ENCODE data around the gene SNX7. TPM values are rescaled to one million over a fixed set of nuclear protein-coding genes. Genes with fewer than 3 reads are reported as not detected.

The SNX7 gene
- total RNA-seq, 1 donor from 2014 or later = 39.9 TPM

DNA sequence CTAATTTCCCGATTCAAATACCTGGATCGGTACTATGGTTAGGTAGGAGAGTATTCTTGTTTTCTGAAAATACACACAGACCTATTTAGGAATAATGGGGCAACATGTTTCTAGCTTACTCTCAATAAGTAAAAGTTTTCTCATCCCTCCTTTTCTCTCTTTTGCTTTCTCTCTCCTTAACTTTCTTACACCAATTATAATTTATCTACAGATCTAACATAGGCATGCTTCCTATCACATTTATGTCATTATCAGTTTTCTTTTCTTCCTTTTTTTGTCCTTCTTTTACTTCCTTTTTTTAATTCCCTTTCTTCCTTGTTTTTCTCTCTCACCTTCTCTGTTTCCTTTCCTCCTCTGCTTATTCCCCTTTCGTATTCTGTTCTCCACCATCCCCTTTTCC lies 20.3 kb downstream of the SNX7 start:
- FAIRE-seq = no peak
- Mint-ChIP-seq H3K4me1 (ENCODE audit: low read depth, unreplicated experiment) (peaks cover 3% of the 10 kb centered on the region), H3K27me3 (ENCODE audit: low read depth, unreplicated experiment) (no peaks in the 10 kb centered on the region), H3K4me3 (ENCODE audit: unreplicated experiment) (no peak overlapping the region), H3K9me3 (ENCODE audit: unreplicated experiment) (peaks cover 5% of the 10 kb centered on the region), H3K36me3 (ENCODE audit: low read depth, unreplicated experiment) (peaks cover 4% of the 10 kb centered on the region), H3K27ac (ENCODE audit: unreplicated experiment) (no peak overlapping the region)
- Histone ChIP-seq H3K36me3 (ENCODE audit: insufficient read depth, low read length) (peaks cover 6% of the 10 kb centered on the region), H3K4me2 (ENCODE audit: low read length) (no peak overlapping the region), H3K9me3 (ENCODE audit: insufficient read depth, low read depth, low read length) (no peaks in the 10 kb centered on the region), H3K79me2 (ENCODE audit: insufficient read depth, low read length) (peaks cover 15% of the 10 kb centered on the region), H3K9ac (ENCODE audit: low read length) (no peak overlapping the region), H4K20me1 (ENCODE audit: insufficient read depth, low read length) (peaks cover 6% of the 10 kb centered on the region), H3K4me1 (ENCODE audit: insufficient read depth, low read length) (peaks cover 4% of the 10 kb centered on the region), H3K4me3 (ENCODE audit: insufficient read depth, low read depth, low read length) (no peak overlapping the region), H3K27me3 (ENCODE audit: insufficient read depth, low read length) (no peaks in the 10 kb centered on the region), H2AFZ (ENCODE audit: low read depth, low read length) (no peak overlapping the region), H3K27ac (ENCODE audit: low read depth, low read length) (no peak overlapping the region)
- DNase-seq (ENCODE audit: low read depth) = no peak
- TF ChIP-seq, protein P1, sequence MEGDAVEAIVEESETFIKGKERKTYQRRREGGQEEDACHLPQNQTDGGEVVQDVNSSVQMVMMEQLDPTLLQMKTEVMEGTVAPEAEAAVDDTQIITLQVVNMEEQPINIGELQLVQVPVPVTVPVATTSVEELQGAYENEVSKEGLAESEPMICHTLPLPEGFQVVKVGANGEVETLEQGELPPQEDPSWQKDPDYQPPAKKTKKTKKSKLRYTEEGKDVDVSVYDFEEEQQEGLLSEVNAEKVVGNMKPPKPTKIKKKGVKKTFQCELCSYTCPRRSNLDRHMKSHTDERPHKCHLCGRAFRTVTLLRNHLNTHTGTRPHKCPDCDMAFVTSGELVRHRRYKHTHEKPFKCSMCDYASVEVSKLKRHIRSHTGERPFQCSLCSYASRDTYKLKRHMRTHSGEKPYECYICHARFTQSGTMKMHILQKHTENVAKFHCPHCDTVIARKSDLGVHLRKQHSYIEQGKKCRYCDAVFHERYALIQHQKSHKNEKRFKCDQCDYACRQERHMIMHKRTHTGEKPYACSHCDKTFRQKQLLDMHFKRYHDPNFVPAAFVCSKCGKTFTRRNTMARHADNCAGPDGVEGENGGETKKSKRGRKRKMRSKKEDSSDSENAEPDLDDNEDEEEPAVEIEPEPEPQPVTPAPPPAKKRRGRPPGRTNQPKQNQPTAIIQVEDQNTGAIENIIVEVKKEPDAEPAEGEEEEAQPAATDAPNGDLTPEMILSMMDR (IDR thresholded peaks at IDR 0.05; ENCODE audit: insufficient read depth, low read depth, low read length) = no peak
- no peak for TF ChIP-seq EZH2 (IDR thresholded peaks at IDR 0.05; ENCODE audit: insufficient read depth, low read length)

DNA sequence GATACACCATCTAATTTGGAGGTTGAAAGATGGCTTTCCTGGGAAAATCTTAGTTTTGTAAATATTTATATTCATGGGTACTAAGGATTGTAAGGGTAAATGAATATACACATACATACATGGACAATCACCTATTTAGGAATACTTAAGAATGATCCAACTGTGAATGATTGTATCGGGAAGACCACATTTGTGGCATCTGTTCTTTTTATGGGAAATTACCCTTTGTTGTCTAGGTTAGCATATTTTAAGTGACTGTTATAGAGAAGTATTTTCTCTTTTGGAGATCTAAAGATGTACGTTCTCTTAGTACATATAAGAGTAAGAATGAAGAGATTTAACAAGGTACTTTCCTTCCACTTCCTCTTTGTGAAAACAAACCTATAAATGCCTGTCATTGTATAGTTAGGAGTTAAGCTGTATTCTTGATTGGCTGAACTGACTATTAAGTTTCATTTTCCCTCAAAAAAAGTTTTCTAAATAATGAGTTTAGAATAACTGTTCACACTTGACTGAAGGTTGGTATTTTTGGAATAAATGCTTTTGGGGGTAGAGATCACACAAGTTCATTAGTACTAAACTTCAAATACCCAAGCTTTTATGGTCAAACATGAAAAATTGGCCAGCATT lies 26.7 kb downstream of the SNX7 start:
- FAIRE-seq = no peak
- DNase-seq (ENCODE audit: low read depth) = no peak
- H3K27me3 ChIP-seq (ENCODE audit: insufficient read depth, low read length) = no peaks in the 10 kb centered on the region
- TF ChIP-seq, protein P1 (IDR thresholded peaks at IDR 0.05; ENCODE audit: insufficient read depth, low read depth, low read length) = no peak
- TF ChIP-seq EZH2 (IDR thresholded peaks at IDR 0.05; ENCODE audit: insufficient read depth, low read length) = no peak
- H3K9ac ChIP-seq (ENCODE audit: low read length) = no peak overlapping the region
- H3K4me2 ChIP-seq (ENCODE audit: low read length) = no peak overlapping the region
- H3K36me3 Mint-ChIP-seq (ENCODE audit: low read depth, unreplicated experiment) = peaks cover 1% of the 10 kb centered on the region
- H2AFZ ChIP-seq (ENCODE audit: low read depth, low read length) = no peak overlapping the region
- peaks cover 8% of the 10 kb centered on the region for H3K79me2 ChIP-seq (ENCODE audit: insufficient read depth, low read length)
- H3K9me3 ChIP-seq (ENCODE audit: insufficient read depth, low read depth, low read length) = no peaks in the 10 kb centered on the region
- H3K36me3 ChIP-seq (ENCODE audit: insufficient read depth, low read length) = peaks cover 6% of the 10 kb centered on the region
- H3K9me3 Mint-ChIP-seq (ENCODE audit: unreplicated experiment) = no peaks in the 10 kb centered on the region
- H3K4me3 Mint-ChIP-seq (ENCODE audit: unreplicated experiment) = no peak overlapping the region
- H3K27me3 Mint-ChIP-seq (ENCODE audit: low read depth, unreplicated experiment) = no peaks in the 10 kb centered on the region
- no peak overlapping the region for H3K4me3 ChIP-seq (ENCODE audit: insufficient read depth, low read depth, low read length)
- peaks cover 2% of the 10 kb centered on the region for H4K20me1 ChIP-seq (ENCODE audit: insufficient read depth, low read length)
- H3K27ac Mint-ChIP-seq (ENCODE audit: unreplicated experiment) = no peak overlapping the region
- no peaks in the 10 kb centered on the region for H3K4me1 ChIP-seq (ENCODE audit: insufficient read depth, low read length)
- H3K27ac ChIP-seq (ENCODE audit: low read depth, low read length) = no peak overlapping the region
- no peaks in the 10 kb centered on the region for H3K4me1 Mint-ChIP-seq (ENCODE audit: low read depth, unreplicated experiment)

DNA sequence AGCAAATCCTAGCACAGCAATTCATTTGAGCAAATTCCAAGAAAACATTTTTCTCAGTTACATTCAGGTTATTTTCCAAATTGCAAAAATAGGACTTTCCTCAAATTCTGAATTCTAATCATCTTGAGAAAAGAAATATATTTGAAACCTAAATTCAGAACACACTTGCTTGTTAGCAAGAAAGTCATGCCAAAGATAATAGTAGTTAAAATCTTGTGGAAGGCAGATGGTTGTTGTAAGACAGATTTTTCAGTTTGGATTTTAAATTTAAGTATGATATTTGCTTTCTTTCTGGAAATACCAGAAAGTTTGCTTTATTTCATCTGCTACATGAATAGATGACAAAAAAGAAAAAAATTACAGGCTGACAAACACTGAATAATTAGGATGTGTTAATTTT lies 29.1 kb downstream of the SNX7 start:
- Mint-ChIP-seq H3K27ac (ENCODE audit: unreplicated experiment) (no peak overlapping the region), H3K9me3 (ENCODE audit: unreplicated experiment) (no peaks in the 10 kb centered on the region), H3K27me3 (ENCODE audit: low read depth, unreplicated experiment) (no peaks in the 10 kb centered on the region), H3K4me1 (ENCODE audit: low read depth, unreplicated experiment) (no peaks in the 10 kb centered on the region), H3K36me3 (ENCODE audit: low read depth, unreplicated experiment) (no peaks in the 10 kb centered on the region), H3K4me3 (ENCODE audit: unreplicated experiment) (no peak overlapping the region)
- Histone ChIP-seq H3K9ac (ENCODE audit: low read length) (no peak overlapping the region), H3K4me1 (ENCODE audit: insufficient read depth, low read length) (no peaks in the 10 kb centered on the region), H4K20me1 (ENCODE audit: insufficient read depth, low read length) (no peaks in the 10 kb centered on the region), H3K27ac (ENCODE audit: low read depth, low read length) (no peak overlapping the region), H3K36me3 (ENCODE audit: insufficient read depth, low read length) (peaks cover 6% of the 10 kb centered on the region), H3K27me3 (ENCODE audit: insufficient read depth, low read length) (no peaks in the 10 kb centered on the region), H3K4me2 (ENCODE audit: low read length) (no peak overlapping the region), H3K4me3 (ENCODE audit: insufficient read depth, low read depth, low read length) (no peak overlapping the region), H3K79me2 (ENCODE audit: insufficient read depth, low read length) (no peaks in the 10 kb centered on the region), H3K9me3 (ENCODE audit: insufficient read depth, low read depth, low read length) (no peaks in the 10 kb centered on the region), H2AFZ (ENCODE audit: low read depth, low read length) (no peak overlapping the region)
- FAIRE-seq (no peak), DNase-seq (ENCODE audit: low read depth) (no peak)
- TF ChIP-seq EZH2 (IDR thresholded peaks at IDR 0.05; ENCODE audit: insufficient read depth, low read length) = no peak
- TF ChIP-seq, protein P1 (IDR thresholded peaks at IDR 0.05; ENCODE audit: insufficient read depth, low read depth, low read length) = no peak
